BLaER1 treated with 17β-estradiol and CSF1 and Interleukin-3, amounts not matched to agents 10 nM and 100 nM (cell line): ENCODE measurements around the gene ANAPC5.

ENCODE experiments used
- H3K27ac ChIP-seq, 11 experiments: shearing (Covaris generic); formaldehyde crosslinking; 2 replicates each; pipeline ENCODE4 v1.8.1; 2022
- H3K27me3 ChIP-seq, 11 experiments: shearing (Covaris generic); formaldehyde crosslinking; 2 replicates each; pipeline ENCODE4 v1.8.1; 2022
- H3K36me3 ChIP-seq, 11 experiments: shearing (Covaris generic); formaldehyde crosslinking; 2 replicates each; pipeline ENCODE4 v1.8.1; 2022
- H3K4me1 ChIP-seq, 10 experiments: shearing (Covaris generic); formaldehyde crosslinking; 2 replicates each; pipeline ENCODE4 v1.8.1; 2022
- H3K4me2 ChIP-seq, 11 experiments: shearing (Covaris generic); formaldehyde crosslinking; 2 replicates each; pipeline ENCODE4 v1.8.1; 2022
- H3K4me3 ChIP-seq, 10 experiments: shearing (Covaris generic); formaldehyde crosslinking; 2 replicates each; pipeline ENCODE4 v1.8.1; 2022
- H3K9ac ChIP-seq, 11 experiments: shearing (Covaris generic); formaldehyde crosslinking; 2 replicates each; pipeline ENCODE4 v1.8.1; 2022
- H3K9me3 ChIP-seq, 11 experiments: shearing (Covaris generic); formaldehyde crosslinking; replicated peaks in 1 of 11; 2 replicates each; pipeline ENCODE4 v1.8.1; 2022
- H4K20me1 ChIP-seq, 11 experiments: shearing (Covaris generic); formaldehyde crosslinking; 2 replicates each; pipeline ENCODE4 v1.8.1; 2022
- Cebpa-rat ChIP-seq, 11 experiments: shearing (Covaris generic); IDR thresholded peaks; 2 replicates each; pipeline ENCODE4 v1.8.1; 2022

The ANAPC5 gene

DNA sequence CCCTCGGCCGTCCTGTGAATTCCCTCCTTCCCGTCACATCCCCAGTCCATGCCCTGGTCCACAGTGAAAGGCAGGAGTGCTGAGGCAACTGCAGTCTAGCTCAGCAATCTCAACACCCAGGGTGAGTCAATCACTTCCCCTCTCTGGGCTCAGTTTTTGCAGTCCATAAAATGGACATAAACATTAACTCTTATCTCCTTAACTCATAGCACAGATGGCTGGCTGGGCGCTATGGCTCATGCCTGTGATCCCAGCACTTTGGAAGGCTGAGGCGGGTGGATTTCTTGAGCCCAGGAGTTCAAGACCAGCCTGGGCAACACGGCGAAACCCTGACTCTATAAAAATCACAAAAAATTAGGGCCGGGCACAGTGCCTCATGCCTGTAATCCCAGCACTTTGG, 88.1 kb downstream of the ANAPC5 start:
- peaks cover 95 to 100% (median 100%) of the 10 kb centered on the region in 11 experiments for H3K36me3 ChIP-seq
- H3K4me2 ChIP-seq: no peak overlapping the region
- H3K27me3 ChIP-seq: no peaks in the 10 kb centered on the region
- H3K4me3 ChIP-seq: no peak overlapping the region
- no peak overlapping the region for H3K27ac ChIP-seq
- no peak for TF ChIP-seq Cebpa-rat (IDR thresholded peaks at IDR 0.05)
- H3K9ac ChIP-seq: no peak overlapping the region
- H3K9me3 ChIP-seq: no peaks in the 10 kb centered on the region
- H3K4me1 ChIP-seq: no peaks in the 10 kb centered on the region
- H4K20me1 ChIP-seq: peaks cover 0 to 24% (median 0%) of the 10 kb centered on the region in 11 experiments; a peak in 8 of 22 replicates

DNA sequence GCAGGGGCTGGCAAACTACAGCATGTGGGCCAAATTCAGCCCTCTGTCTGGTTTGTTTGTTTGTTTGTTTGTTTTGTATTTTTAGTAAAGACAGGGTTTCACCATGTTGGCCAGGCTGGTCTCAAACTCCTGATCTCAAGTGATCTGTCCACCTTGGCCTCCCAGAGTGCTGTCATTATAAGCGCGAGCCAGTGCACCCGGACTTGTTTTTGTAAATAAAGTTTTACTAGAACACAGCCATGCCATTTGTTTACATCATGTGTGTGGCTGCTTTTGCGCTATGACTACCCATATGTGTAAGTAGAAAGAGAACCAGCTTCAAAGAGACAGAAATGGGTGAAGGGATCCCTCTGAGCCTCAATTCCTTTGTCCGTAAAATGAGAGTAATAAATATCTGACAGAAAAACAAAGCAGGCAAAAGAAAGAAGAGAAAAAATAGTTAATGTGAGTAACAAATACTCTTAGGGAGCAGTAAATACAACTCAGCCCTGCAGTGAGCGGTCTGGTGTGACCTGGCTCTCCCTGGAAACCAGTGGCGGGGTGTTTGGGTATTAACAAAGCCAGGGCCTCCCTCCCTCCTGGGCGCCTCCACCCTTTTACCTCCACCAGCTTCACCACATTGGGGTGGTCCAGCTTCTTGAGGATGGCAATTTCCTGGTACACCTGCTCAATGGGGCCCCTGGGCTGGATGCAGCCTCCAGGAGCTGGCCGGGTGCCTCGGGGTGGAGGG, 88.8 kb downstream of the ANAPC5 start:
- no peak overlapping the region for H3K27ac ChIP-seq
- H3K4me1 ChIP-seq: no peaks in the 10 kb centered on the region
- no peak overlapping the region for H3K4me2 ChIP-seq
- peaks cover 0 to 19% (median 0%) of the 10 kb centered on the region in 11 experiments; a peak in 8 of 22 replicates for H4K20me1 ChIP-seq
- H3K9me3 ChIP-seq: no peaks in the 10 kb centered on the region
- no peaks in the 10 kb centered on the region for H3K27me3 ChIP-seq
- H3K36me3 ChIP-seq: peaks cover 95 to 100% (median 100%) of the 10 kb centered on the region in 11 experiments
- H3K9ac ChIP-seq: no peak overlapping the region
- no peak overlapping the region for H3K4me3 ChIP-seq
- TF ChIP-seq Cebpa-rat (IDR thresholded peaks at IDR 0.05): no peak

DNA sequence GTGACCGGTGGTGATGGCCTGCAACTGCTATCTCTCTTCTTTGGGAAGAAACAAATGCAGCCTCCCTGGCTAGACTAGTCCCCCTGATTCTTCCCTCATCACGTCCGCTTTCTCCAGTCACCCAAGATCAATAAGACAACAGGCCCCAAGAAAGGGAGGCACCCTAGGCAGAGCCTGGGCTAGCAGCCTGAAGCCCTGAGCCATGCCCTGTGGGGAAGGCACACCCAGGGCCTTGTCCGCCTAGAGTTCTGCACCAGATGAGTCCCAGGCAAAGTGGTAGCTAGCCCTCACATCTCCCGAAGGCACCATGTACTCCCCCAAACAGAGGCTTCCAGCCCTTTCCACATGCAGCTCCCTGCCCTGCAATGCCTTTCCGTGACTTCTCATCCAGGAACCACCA, 90.8 kb downstream of the ANAPC5 start:
- Histone ChIP-seq H3K9me3 (no peaks in the 10 kb centered on the region), H3K36me3 (peaks cover 93 to 100% (median 99%) of the 10 kb centered on the region in 11 experiments), H3K27me3 (no peaks in the 10 kb centered on the region), H4K20me1 (peaks cover 0 to 22% (median 0%) of the 10 kb centered on the region in 11 experiments; a peak in 9 of 22 replicates), H3K27ac (no peak overlapping the region), H3K9ac (no peak overlapping the region), H3K4me1 (no peaks in the 10 kb centered on the region), H3K4me2 (no peak overlapping the region), H3K4me3 (no peak overlapping the region)
- TF ChIP-seq Cebpa-rat (IDR thresholded peaks at IDR 0.05): no peak

DNA sequence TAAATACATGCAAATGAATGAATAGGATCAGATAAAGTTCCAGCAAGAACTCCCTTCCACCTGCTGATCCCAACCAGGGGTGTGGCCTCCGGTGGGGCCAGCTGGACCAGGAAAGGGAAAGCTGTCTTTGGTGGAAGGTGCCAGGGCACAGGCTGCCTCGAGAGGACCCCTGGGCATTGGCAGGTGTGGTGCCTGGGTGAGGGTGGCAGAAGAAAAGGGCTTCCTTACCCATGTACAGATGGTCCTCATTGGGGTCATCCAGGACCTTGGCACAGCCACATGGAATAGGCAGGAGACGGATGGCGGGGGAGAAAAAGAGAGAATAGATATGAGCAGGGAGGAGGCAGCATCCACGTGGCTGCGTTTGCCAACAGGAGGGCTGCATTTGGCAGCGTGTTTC, 92.1 kb downstream of the ANAPC5 start:
- Histone ChIP-seq H3K4me3 (no peak overlapping the region), H3K27me3 (no peaks in the 10 kb centered on the region), H3K9ac (no peak overlapping the region), H3K4me1 (no peaks in the 10 kb centered on the region), H4K20me1 (peaks cover 0 to 26% (median 0%) of the 10 kb centered on the region in 11 experiments; a peak in 9 of 22 replicates), H3K36me3 (peaks cover 90 to 99% (median 98%) of the 10 kb centered on the region in 11 experiments), H3K27ac (no peak overlapping the region), H3K9me3 (no peaks in the 10 kb centered on the region), H3K4me2 (no peak overlapping the region)
- TF ChIP-seq Cebpa-rat (IDR thresholded peaks at IDR 0.05): no peak

- Histone ChIP-seq H3K4me2 (no peak overlapping the region), H3K36me3 (peaks cover 91 to 98% (median 96%) of the 10 kb centered on the region in 11 experiments), H3K4me1 (no peaks in the 10 kb centered on the region), H3K9ac (no peak overlapping the region), H3K27ac (no peak overlapping the region), H4K20me1 (peaks cover 0 to 23% (median 0%) of the 10 kb centered on the region in 11 experiments; a peak in 9 of 22 replicates), H3K27me3 (no peaks in the 10 kb centered on the region), H3K9me3 (no peaks in the 10 kb centered on the region), H3K4me3 (no peak overlapping the region)
- no peak for TF ChIP-seq Cebpa-rat (IDR thresholded peaks at IDR 0.05)
These were observed 93.1 kb downstream of the ANAPC5 start for GRCh38 chr12:121259074-121259473.
